GM18508 (cell line): ENCODE measurements around the gene AHCYL2.
A peak's percentile ranks its signal among the peaks of the same experiment; 100 is the strongest.

Experiments
- ATAC-seq: cut with Tn5 transposase; IDR thresholded peaks from one replicate; pipeline ENCODE4 v1.9.1; 2021; ENCODE audit warnings: moderate number of reproducible peaks; ENCODE audit not compliant: insufficient read depth, unreplicated experiment

AHCYL2 gene

GRCh38 chr7:129224251-129225205, at the start of gene AHCYL2:
TSS of gene AHCYL2 (plus strand) at chr7:129225030.
- peak; percentile 70 for ATAC-seq

- no peak for ATAC-seq
These were observed 47.7 kb upstream of the AHCYL2 start for GRCh38 chr7:129176916-129177710.

- no peak for ATAC-seq
These were observed 39.7 kb upstream of the AHCYL2 start for GRCh38 chr7:129184981-129185670.

- ATAC-seq, result no peak
These were observed 38.0 kb upstream of the AHCYL2 start for GRCh38 chr7:129186749-129187260.

GRCh38 chr7:129187681-129188371, 37.0 kb upstream of the AHCYL2 start:
- no peak for ATAC-seq

- no peak for ATAC-seq
These were observed 36.4 kb upstream of the AHCYL2 start, which contains the start of gene SMO for GRCh38 chr7:129188372-129188891. TSS of gene SMO (plus strand) at chr7:129188633. CDS start at chr7:129189152, 519 bp downstream.

- ATAC-seq, result no peak
These were observed 35.8 kb upstream of the AHCYL2 start for GRCh38 chr7:129188892-129189660.

- ATAC-seq, result no peak
These were observed 35.0 kb upstream of the AHCYL2 start for GRCh38 chr7:129189661-129190310.

- ATAC-seq, result no peak
These were observed 33.6 kb upstream of the AHCYL2 start for GRCh38 chr7:129191272-129191671.

GRCh38 chr7:129193892-129194291, 30.9 kb upstream of the AHCYL2 start:
- ATAC-seq, result no peak

GRCh38 chr7:129197771-129198170, 27.1 kb upstream of the AHCYL2 start:
- no peak for ATAC-seq

- ATAC-seq, result no peak
These were observed 25.4 kb upstream of the AHCYL2 start for GRCh38 chr7:129199406-129199805.

GRCh38 chr7:129202058-129202777, 22.6 kb upstream of the AHCYL2 start:
- ATAC-seq, result no peak

- ATAC-seq, result no peak
These were observed 21.6 kb upstream of the AHCYL2 start for GRCh38 chr7:129203050-129203741.

GRCh38 chr7:129205126-129205818, 19.6 kb upstream of the AHCYL2 start:
- ATAC-seq, result no peak

GRCh38 chr7:129205987-129206785, 18.6 kb upstream of the AHCYL2 start:
- no peak for ATAC-seq
